ENCODE data around the gene MGLL.
"Not testable (repeated sequence)": the region's sequence is repeated elsewhere in the genome, so short reads cannot be mapped to it uniquely, and the experiment has no call there.

Gene MGLL

GRCh38 chr3:127707851-127708411, 114.4 kb downstream of the MGLL start:
- no peak for DNase-seq (ENCODE audit: low read depth)

- no peak for DNase-seq (ENCODE audit: low read depth)
Measured at GRCh38 chr3:127706785-127707351, 115.4 kb downstream of the MGLL start.

- DNase-seq (ENCODE audit: low read depth) = no peak
Measured at GRCh38 chr3:127706312-127706711, 116.0 kb downstream of the MGLL start.

- DNase-seq (ENCODE audit: low read depth) = not testable (repeated sequence)
Measured at GRCh38 chr3:127704840-127705239, 117.5 kb downstream of the MGLL start.

- no peak for DNase-seq (ENCODE audit: low read depth)
Measured at GRCh38 chr3:127702151-127702578, 120.2 kb downstream of the MGLL start.

- DNase-seq (ENCODE audit: low read depth) = no peak
Measured at GRCh38 chr3:127701280-127701911, 120.9 kb downstream of the MGLL start.

GRCh38 chr3:127700406-127700805, 121.9 kb downstream of the MGLL start:
- DNase-seq (ENCODE audit: low read depth) = no peak

- no peak for DNase-seq (ENCODE audit: low read depth)
Measured at GRCh38 chr3:127699416-127700300, 122.7 kb downstream of the MGLL start.

GRCh38 chr3:127698691-127699415, 123.5 kb downstream of the MGLL start:
- no peak for DNase-seq (ENCODE audit: low read depth)

GRCh38 chr3:127698286-127698685, 124.0 kb downstream of the MGLL start:
- no peak for DNase-seq (ENCODE audit: low read depth)

GRCh38 chr3:127697551-127698240, 124.6 kb downstream of the MGLL start:
- DNase-seq (ENCODE audit: low read depth) = no peak

GRCh38 chr3:127694467-127695215, 127.7 kb downstream of the MGLL start:
- DNase-seq (ENCODE audit: low read depth) = no peak

- DNase-seq (ENCODE audit: low read depth) = no peak
Measured at GRCh38 chr3:127693336-127693843, 128.9 kb downstream of the MGLL start.

GRCh38 chr3:127692501-127693335, 129.6 kb downstream of the MGLL start:
- DNase-seq (ENCODE audit: low read depth) = no peak

- DNase-seq (ENCODE audit: low read depth) = no peak
Measured at GRCh38 chr3:127691974-127692373, 130.3 kb downstream of the MGLL start.

- DNase-seq (ENCODE audit: low read depth) = no peak
Measured at GRCh38 chr3:127691489-127691888, 130.8 kb downstream of the MGLL start.

- DNase-seq (ENCODE audit: low read depth) = no peak
Measured at GRCh38 chr3:127690823-127691452, 131.4 kb downstream of the MGLL start.

- DNase-seq (ENCODE audit: low read depth) = no peak
Measured at GRCh38 chr3:127690106-127690505, 132.2 kb downstream of the MGLL start.

- no peak for DNase-seq (ENCODE audit: low read depth)
Measured at GRCh38 chr3:127689266-127689860, 133.0 kb downstream of the MGLL start.

All from HS-5 (cell line).